ENCODE measurements around the gene ODF2.
A peak's percentile ranks its signal among the peaks of the same experiment; 100 is the strongest.
"Not testable (repeated sequence)": the region's sequence is repeated elsewhere in the genome, so short reads cannot be mapped to it uniquely, and the experiment has no call there.

Gene ODF2

GRCh38 chr9:128424268-128424780, 31.5 kb upstream of the ODF2 start:
- DNase-seq, result no peak

DNA sequence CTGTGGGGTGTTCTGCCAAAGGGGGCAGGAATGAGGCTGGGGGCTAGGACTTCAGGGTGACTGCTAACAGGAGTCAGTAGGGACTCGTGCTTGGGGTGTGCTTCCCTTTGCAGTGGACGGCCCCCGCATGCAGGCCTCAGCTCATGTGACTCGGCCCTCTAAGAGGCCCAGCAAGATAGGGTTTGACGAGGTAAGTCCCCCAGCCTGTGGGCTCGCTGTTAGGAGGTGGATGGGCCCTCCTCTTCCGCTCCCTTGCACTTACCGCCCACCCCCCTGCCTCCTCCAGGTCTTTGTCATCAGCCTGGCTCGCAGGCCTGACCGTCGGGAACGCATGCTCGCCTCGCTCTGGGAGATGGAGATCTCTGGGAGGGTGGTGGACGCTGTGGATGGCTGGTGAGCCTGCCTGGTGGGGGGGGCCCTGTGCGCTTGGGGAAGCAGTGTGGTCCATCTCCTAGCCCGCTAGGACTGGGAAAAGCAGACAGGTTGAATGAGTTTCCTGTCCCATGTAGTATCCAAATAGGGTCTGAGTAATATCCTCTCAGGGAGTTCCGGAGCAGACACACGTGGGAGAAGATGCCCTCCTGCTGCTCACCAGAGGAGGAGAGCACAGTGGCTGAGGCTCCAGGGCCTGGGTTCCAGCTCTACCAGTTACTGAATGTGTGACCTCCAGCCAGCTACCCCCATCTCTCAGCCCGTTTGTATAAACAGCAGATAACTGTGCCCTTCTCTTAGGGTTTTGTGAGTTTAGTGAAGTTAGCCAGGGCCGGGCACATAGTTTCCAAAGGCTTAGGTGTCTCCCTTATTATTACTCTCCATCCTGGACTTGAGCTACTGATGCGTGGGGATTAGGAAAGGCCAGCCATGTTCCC, 26.9 kb upstream of the ODF2 start:
- no peak for DNase-seq

DNA sequence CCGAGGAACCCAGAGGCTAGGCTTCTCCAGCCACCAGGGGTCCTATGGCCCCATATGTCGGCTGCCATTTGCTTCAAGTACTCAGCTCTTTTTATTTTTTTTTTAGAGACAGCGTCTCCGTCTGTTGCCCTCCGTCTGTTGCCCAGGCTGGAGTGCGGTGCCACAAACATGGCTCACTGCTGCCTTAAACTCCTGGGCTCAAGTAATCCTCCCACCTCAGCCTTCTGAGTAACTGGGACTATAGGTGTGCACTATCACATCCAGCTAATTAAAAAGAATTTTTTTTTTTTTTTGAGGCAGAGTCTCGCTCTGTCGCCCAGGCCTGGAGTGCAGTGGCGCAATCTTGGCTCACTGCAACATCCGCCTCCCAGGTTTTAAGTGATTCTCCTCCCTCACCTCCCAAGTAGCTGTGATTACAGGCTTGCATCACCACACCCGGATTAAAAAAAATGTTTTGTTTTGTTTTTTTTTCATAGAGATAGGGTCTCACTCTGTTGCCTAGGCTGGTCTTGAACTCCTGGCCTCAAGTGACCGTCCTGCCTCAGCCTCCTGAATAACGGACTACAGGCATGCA, 26.2 kb upstream of the ODF2 start:
- DNase-seq, result no peak

DNA sequence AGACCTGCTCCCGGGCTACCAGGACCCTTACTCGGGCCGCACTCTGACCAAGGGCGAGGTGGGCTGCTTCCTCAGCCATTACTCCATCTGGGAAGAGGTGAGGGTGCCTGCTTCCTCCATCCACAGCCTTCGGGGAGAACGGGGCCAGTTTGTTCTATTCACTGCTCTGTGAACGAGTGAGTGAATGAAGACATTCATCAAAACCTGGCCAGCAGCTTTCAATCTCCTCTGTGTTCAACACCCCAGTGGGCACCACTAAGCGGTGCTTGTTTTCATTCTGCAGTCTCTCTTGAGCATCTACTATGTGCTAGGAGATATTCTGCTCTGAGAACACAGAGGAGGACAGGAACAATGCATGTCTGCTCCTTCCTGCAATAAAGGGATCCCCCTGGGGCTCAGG, 24.6 kb upstream of the ODF2 start:
- no peak for DNase-seq

- DNase-seq, result no peak
Observed at GRCh38 chr9:128434340-128434739, 21.5 kb upstream of the ODF2 start.

DNA sequence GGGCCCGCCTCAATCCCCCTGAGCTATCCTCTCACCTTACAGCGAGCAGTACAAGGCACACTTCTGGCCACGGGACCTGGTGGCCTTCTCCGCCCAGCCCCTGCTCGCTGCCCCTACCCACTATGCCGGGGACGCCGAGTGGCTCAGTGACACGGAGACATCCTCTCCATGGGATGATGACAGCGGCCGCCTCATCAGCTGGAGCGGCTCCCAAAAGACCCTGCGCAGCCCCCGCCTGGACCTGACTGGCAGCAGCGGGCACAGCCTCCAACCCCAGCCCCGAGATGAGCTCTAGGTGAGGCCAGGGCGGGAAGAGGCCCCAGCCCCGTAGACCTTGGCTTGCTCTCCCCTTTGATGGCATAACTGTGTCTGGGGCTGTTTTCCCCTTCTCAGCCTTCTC, 20.2 kb upstream of the ODF2 start:
- no peak for DNase-seq

DNA sequence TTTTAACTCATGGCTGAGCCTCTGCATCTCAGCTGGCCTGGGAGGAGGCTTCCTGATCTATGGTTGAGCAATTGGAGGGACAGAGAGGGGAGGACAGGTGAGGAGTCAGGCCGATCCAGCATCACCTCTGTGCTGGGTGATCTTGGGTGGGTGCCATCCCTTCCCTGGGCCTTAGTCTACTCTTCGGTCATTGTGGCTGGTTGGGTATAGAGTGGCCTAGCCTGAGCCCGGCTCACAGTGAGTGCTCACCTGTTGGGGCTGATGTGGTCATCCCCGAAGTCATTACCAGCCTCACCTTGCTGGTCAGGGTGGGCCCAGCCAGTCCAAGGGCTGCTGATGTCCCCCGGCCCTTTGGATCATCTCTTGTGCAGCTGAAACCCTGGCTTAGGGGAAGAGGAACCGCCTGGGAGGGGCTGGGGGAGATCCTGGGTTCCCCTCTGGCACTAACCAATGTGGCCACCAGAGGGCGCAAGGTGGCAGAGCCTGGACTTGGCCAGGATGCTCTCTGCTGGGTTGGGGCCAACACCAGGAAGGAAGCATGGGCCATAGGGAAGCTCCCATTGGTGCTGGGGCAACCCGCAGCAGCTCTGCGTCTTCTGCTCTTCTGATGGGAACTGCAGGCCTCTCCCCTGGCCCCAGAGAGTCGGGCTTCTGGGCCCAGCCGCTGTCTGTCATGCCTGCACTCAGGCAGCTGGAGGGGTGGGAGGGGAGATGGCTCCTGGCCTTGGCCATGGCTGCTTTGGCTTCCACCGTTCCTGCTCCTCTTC, 17.3 kb upstream of the ODF2 start:
- DNase-seq, result peak; percentile 70 to 80

GRCh38 chr9:128439273-128439672, 16.5 kb upstream of the ODF2 start:
- no peak for DNase-seq

GRCh38 chr9:128442150-128442549, 13.7 kb upstream of the ODF2 start:
- no peak for DNase-seq

GRCh38 chr9:128446505-128446904, 9.3 kb upstream of the ODF2 start:
- DNase-seq, result not testable (repeated sequence)

- DNase-seq, result no peak
Observed at GRCh38 chr9:128448746-128449145, 7.1 kb upstream of the ODF2 start.

GRCh38 chr9:128454991-128455390, 815 bp upstream of the ODF2 start:
- DNase-seq, result no peak

DNA sequence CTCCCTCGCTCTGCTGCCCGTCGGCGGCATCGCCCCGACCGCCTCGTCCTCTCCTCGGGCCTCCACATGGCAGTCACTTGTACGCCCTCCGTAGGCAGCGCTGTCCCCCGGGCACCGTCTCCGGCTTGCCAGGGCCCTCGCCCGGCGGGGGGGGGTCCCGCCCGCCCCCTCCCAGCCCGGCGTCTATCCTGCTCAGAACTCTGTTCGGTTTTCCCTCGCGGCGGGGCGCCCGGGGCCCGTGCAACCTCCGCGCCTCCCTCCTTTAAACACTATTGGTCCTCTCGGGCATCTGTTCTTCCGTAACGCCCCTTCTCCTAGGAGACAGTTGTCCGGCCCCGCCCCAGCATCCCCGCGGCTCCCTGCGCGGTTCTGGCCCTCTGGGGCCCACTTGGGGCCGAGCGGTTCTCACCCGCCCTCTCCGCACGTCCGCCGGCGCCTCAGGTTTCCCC, 831 bp downstream of the ODF2 start:
- DNase-seq, result peak; percentile 56 to 76

GRCh38 chr9:128457207-128457606, 1.4 kb downstream of the ODF2 start:
- DNase-seq, result no peak

DNA sequence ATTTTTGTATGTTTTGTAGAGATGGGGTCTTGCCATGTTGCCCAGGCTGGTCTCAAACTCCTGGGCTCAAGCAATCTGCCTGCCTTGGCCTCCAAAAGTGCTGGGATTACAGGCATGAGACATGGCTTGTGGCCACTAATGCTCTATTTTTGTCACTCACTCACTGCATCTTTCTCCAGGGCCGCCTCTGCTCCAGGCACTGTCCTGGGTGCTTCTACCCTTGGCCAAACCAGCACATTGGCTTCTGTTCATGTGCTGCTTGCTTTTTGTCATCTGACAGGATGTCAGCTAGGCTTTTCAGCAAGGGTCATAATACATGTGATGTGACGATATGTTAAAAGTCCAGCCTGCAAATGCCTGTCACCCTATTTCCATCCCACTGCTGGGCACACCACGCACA, 3.2 kb downstream of the ODF2 start:
- DNase-seq, result no peak

GRCh38 chr9:128469070-128469469, 13.3 kb downstream of the ODF2 start:
- no peak for DNase-seq

GRCh38 chr9:128470560-128470959, 14.8 kb downstream of the ODF2 start:
- DNase-seq, result no peak

DNA sequence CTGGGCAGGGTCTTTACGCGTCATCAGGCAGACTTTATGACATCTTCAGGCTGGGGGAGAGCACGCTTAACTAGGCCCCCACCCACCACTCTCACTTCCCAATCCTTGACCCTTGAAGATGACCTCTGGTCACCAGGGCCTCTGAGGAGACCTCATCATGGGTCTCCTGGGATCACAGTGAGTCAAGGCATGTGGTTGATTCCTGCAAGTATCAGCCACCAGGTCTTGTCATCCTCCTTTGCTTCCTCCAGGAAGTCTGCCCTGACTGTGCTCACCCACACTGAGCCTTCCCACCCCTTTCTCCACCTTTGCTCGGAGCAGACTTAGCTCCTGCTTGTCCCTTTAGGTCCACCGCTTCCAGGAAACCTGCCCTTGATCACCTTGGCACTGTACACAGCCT, 17.3 kb downstream of the ODF2 start:
- no peak for DNase-seq

- no peak for DNase-seq
Observed at GRCh38 chr9:128475867-128476266, 20.1 kb downstream of the ODF2 start.

DNA sequence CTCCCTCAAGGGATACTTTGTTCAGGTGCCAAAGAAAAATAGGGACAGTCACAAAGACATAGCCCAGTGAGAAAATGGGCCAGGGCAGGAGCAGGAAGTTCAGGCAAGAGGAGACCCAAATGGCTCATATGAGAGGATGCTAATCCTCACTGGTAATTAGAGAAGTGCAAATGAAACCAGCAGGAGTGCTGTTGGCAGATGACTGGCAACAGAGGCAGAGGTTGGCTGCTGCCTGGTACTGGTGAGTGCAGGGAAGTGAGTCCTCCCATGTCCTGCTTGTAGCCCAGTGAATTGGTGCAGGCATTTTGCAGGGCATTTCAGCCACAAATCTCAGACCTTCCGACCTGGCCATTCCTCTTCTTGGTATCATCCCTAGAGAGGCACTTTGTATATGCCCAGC, 23.5 kb downstream of the ODF2 start:
- DNase-seq, result no peak

DNA sequence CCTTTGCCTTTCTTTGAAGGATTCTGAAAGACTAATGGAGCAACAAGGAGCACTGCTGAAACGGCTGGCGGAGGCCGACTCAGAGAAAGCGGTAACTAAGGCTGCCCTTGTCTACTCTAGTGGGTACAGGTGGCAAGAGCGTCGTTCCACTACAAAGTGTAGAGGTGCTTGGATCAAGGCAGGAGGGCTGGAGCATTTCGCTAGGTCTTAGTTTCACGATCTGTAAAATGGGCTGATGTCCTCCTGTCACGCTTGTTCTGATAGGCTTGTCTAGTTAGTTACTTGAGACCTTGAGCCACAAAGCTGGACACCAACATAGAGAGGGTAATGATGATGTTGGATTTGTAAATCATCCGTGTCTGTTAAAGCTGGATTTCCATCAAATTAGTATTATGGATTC, 25.8 kb downstream of the ODF2 start:
- DNase-seq, result no peak

- no peak for DNase-seq
Observed at GRCh38 chr9:128482186-128482585, 26.4 kb downstream of the ODF2 start.

GRCh38 chr9:128484686-128485413, 29.0 kb downstream of the ODF2 start:
- DNase-seq, result no peak

Data from CD4-positive, alpha-beta T cell treated with Interferon alpha-2 for 1 hour (primary cell).